ENCODE measurements around the gene ZNF385D. TPM values are rescaled to one million over a fixed set of nuclear protein-coding genes. Genes with fewer than 3 reads are reported as not detected.

Gene ZNF385D
- total and polyA plus RNA-seq, 2 of the 13 experiments (the other 11 are each of a cell fraction or from before 2014, with no cell fraction given): not detected

DNA sequence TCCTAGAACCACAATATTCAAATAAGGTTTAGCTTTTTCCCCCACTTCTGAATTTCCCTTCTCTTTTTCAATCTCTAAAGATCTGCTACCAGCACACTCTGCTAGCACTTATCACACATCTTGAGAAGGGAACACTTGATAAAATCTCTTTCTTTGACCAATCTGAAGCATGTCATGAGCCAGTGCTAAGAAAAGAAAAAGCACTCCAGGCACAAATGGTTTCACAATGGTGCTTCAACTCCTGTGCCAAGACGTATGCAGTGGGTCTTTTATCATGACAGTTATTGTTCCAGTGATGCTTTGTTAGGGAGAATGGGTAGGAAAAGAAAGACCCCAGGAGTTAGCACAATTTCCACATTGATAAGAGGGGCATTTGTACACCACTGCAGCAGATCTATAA lies 248.4 kb downstream of the ZNF385D start:
- no peaks in the 10 kb centered on the region for H3K36me3 ChIP-seq (replicated peaks in 1 of 2; ENCODE audit: control insufficient read depth in 1 of 2, insufficient read depth in 2 of 2, low read length in 2 of 2)
- no peaks in the 10 kb centered on the region for H3K27me3 ChIP-seq (ENCODE audit: control insufficient read depth in 1 of 2, insufficient read depth in 2 of 2, low read length in 2 of 2)
- FAIRE-seq: no peak
- ChIA-PET CTCF (ENCODE audit: low intra/inter-chr PET ratio, low total read pairs) (no interaction called here), POLR2A (no interaction called here)
- no peak overlapping the region for H3K27ac ChIP-seq (ENCODE audit: extremely low read length, insufficient read depth, low read length)
- H3K4me3 ChIP-seq (replicated peaks in 1 of 3; ENCODE audit: insufficient read depth in 1 of 3, low read depth in 2 of 3, low read length in 3 of 3): no peak overlapping the region
- no peaks in the 10 kb centered on the region for H3K79me2 ChIP-seq (ENCODE audit: insufficient read depth, low read length)
- BruUV-seq (replicated peaks): no TSS peak
- DNase-seq (ENCODE audit: low spot score): no peak
- H3K9ac ChIP-seq (ENCODE audit: insufficient read depth, low read depth, low read length): no peak overlapping the region
- H4K20me1 ChIP-seq (ENCODE audit: insufficient read depth, low read length): no peaks in the 10 kb centered on the region
- intact Hi-C loops (cut with micrococcal nuclease; ENCODE audit: unreplicated experiment): no loop called here
- H3K9me3 ChIP-seq (ENCODE audit: low read length): peaks cover 18% of the 10 kb centered on the region
- no peak for ATAC-seq
- in situ Hi-C loops (cut with HindIII; ENCODE audit: extremely low pct_ligation_motif_present, low pct_unique_long_range_greater_than_20kb): no loop called here
- H3K4me2 ChIP-seq (ENCODE audit: low read depth, low read length): no peak overlapping the region
- WGBS (ENCODE audit: low lambda C conversion rate): 6% methylated on average over 1 of the region's 1 CpG
- H3K4me1 ChIP-seq (ENCODE audit: insufficient read depth, low read length): no peaks in the 10 kb centered on the region
- H2AFZ ChIP-seq (ENCODE audit: low read length): no peak overlapping the region
- TF ChIP-seq ZNF615 (CRISPR knock-in tag; IDR thresholded peaks at IDR 0.05; ENCODE audit: borderline replicate concordance) (no peak), JARID2 (CRISPR knock-in tag; IDR thresholded peaks at IDR 0.05; ENCODE audit: insufficient replicate concordance) (no peak), NCOR1 (IDR thresholded peaks at IDR 0.05; ENCODE audit: borderline replicate concordance, low read length) (no peak), PAWR (CRISPR knock-in tag; IDR thresholded peaks at IDR 0.05; ENCODE audit: borderline replicate concordance) (no peak), AHDC1 (CRISPR knock-in tag; IDR thresholded peaks at IDR 0.05; ENCODE audit: borderline replicate concordance) (no peak), PHF5A (CRISPR knock-in tag; IDR thresholded peaks at IDR 0.05; ENCODE audit: low read depth, unreplicated experiment) (no peak), RCOR2 (CRISPR knock-in tag; IDR thresholded peaks at IDR 0.05) (no peak), ZZZ3 (CRISPR knock-in tag; IDR thresholded peaks at IDR 0.05; ENCODE audit: borderline replicate concordance) (no peak), POLR2AphosphoS2 (IDR thresholded peaks at IDR 0.05; ENCODE audit: low read depth, low read length) (no peak), POGZ (CRISPR knock-in tag; IDR thresholded peaks at IDR 0.05) (no peak)
- TF ChIP-seq, protein P1, sequence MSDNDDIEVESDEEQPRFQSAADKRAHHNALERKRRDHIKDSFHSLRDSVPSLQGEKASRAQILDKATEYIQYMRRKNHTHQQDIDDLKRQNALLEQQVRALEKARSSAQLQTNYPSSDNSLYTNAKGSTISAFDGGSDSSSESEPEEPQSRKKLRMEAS (IDR thresholded peaks at IDR 0.05): no peak
- TF ChIP-seq, protein P2, sequence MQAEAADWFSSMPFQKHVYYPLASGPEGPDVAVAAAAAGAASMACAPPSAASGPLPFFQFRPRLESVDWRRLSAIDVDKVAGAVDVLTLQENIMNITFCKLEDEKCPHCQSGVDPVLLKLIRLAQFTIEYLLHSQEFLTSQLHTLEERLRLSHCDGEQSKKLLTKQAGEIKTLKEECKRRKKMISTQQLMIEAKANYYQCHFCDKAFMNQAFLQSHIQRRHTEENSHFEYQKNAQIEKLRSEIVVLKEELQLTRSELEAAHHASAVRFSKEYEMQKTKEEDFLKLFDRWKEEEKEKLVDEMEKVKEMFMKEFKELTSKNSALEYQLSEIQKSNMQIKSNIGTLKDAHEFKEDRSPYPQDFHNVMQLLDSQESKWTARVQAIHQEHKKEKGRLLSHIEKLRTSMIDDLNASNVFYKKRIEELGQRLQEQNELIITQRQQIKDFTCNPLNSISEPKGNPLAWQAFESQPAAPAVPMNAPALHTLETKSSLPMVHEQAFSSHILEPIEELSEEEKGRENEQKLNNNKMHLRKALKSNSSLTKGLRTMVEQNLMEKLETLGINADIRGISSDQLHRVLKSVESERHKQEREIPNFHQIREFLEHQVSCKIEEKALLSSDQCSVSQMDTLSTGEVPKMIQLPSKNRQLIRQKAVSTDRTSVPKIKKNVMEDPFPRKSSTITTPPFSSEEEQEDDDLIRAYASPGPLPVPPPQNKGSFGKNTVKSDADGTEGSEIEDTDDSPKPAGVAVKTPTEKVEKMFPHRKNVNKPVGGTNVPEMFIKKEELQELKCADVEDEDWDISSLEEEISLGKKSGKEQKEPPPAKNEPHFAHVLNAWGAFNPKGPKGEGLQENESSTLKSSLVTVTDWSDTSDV (CRISPR knock-in tag; IDR thresholded peaks at IDR 0.05): no peak

Data from HepG2 (cell line).